ENCODE measurements around the gene SH2B2.

The SH2B2 gene

GRCh38 chr7:102291056-102291915 lies 4.6 kb downstream of the SH2B2 start:
- Histone ChIP-seq H3K27me3 (ENCODE audit: insufficient read depth, low read length, poor library complexity) (peaks cover 22% of the 10 kb centered on the region), H3K79me2 (ENCODE audit: insufficient read depth, low read length) (no peaks in the 10 kb centered on the region), H4K20me1 (ENCODE audit: insufficient read depth, low read length) (peaks cover 30% of the 10 kb centered on the region), H3K9ac (ENCODE audit: low read depth, low read length) (no peak overlapping the region), H3K4me1 (ENCODE audit: insufficient read depth, low read length) (peaks cover 28% of the 10 kb centered on the region), H3K9me3 (ENCODE audit: insufficient read depth, low read length, severe bottlenecking) (no peaks in the 10 kb centered on the region), H3K4me2 (ENCODE audit: insufficient read depth, low read length) (no peak overlapping the region), H3K4me3 (ENCODE audit: low read depth in 1 of 2, low read length in 2 of 2) (no peak overlapping the region), H3K27ac (ENCODE audit: low read length) (no peak overlapping the region), H2AFZ (ENCODE audit: low read depth, low read length) (no peak overlapping the region), H3K36me3 (ENCODE audit: insufficient read depth, low read length) (no peaks in the 10 kb centered on the region)
- DNase-seq: no peak
- no peak for ATAC-seq (ENCODE audit: insufficient read depth, low read depth)
- no peak for TF ChIP-seq CTCF (IDR thresholded peaks at IDR 0.05; ENCODE audit: borderline replicate concordance, extremely low read depth, low read length, poor library complexity, severe bottlenecking)
- no peak for TF ChIP-seq EZH2 (IDR thresholded peaks at IDR 0.05; ENCODE audit: borderline replicate concordance, low read depth, low read length, severe bottlenecking)

- H3K9me3 ChIP-seq (ENCODE audit: insufficient read depth, low read length, severe bottlenecking): no peaks in the 10 kb centered on the region
- H3K79me2 ChIP-seq (ENCODE audit: insufficient read depth, low read length): no peaks in the 10 kb centered on the region
- peaks cover 18% of the 10 kb centered on the region for H3K27me3 ChIP-seq (ENCODE audit: insufficient read depth, low read length, poor library complexity)
- no peak overlapping the region for H3K9ac ChIP-seq (ENCODE audit: low read depth, low read length)
- H3K27ac ChIP-seq (ENCODE audit: low read length): no peak overlapping the region
- DNase-seq (no peak), ATAC-seq (ENCODE audit: insufficient read depth, low read depth) (no peak)
- no peak overlapping the region for H3K4me3 ChIP-seq (ENCODE audit: low read depth in 1 of 2, low read length in 2 of 2)
- TF ChIP-seq CTCF (IDR thresholded peaks at IDR 0.05; ENCODE audit: borderline replicate concordance, extremely low read depth, low read length, poor library complexity, severe bottlenecking) (no peak), EZH2 (IDR thresholded peaks at IDR 0.05; ENCODE audit: borderline replicate concordance, low read depth, low read length, severe bottlenecking) (no peak)
- H3K36me3 ChIP-seq (ENCODE audit: insufficient read depth, low read length): no peaks in the 10 kb centered on the region
- no peak overlapping the region for H3K4me2 ChIP-seq (ENCODE audit: insufficient read depth, low read length)
- peaks cover 24% of the 10 kb centered on the region for H3K4me1 ChIP-seq (ENCODE audit: insufficient read depth, low read length)
- peaks cover 29% of the 10 kb centered on the region for H4K20me1 ChIP-seq (ENCODE audit: insufficient read depth, low read length)
- no peak overlapping the region for H2AFZ ChIP-seq (ENCODE audit: low read depth, low read length)
Observed at GRCh38 chr7:102291916-102292267, 5.2 kb downstream of the SH2B2 start.

GRCh38 chr7:102292813-102293798 lies 6.4 kb downstream of the SH2B2 start:
- DNase-seq: no peak
- ATAC-seq (ENCODE audit: insufficient read depth, low read depth): no peak
- H3K4me3 ChIP-seq (ENCODE audit: low read depth in 1 of 2, low read length in 2 of 2): no peak overlapping the region
- no peak overlapping the region for H3K4me2 ChIP-seq (ENCODE audit: insufficient read depth, low read length)
- H3K36me3 ChIP-seq (ENCODE audit: insufficient read depth, low read length): no peaks in the 10 kb centered on the region
- H3K27me3 ChIP-seq (ENCODE audit: insufficient read depth, low read length, poor library complexity): peaks cover 6% of the 10 kb centered on the region
- H3K79me2 ChIP-seq (ENCODE audit: insufficient read depth, low read length): no peaks in the 10 kb centered on the region
- no peak overlapping the region for H2AFZ ChIP-seq (ENCODE audit: low read depth, low read length)
- no peak overlapping the region for H3K9ac ChIP-seq (ENCODE audit: low read depth, low read length)
- H4K20me1 ChIP-seq (ENCODE audit: insufficient read depth, low read length): peaks cover 23% of the 10 kb centered on the region
- peaks cover 12% of the 10 kb centered on the region for H3K4me1 ChIP-seq (ENCODE audit: insufficient read depth, low read length)
- H3K27ac ChIP-seq (ENCODE audit: low read length): no peak overlapping the region
- H3K9me3 ChIP-seq (ENCODE audit: insufficient read depth, low read length, severe bottlenecking): no peaks in the 10 kb centered on the region
- TF ChIP-seq EZH2 (IDR thresholded peaks at IDR 0.05; ENCODE audit: borderline replicate concordance, low read depth, low read length, severe bottlenecking) (no peak), CTCF (IDR thresholded peaks at IDR 0.05; ENCODE audit: borderline replicate concordance, extremely low read depth, low read length, poor library complexity, severe bottlenecking) (no peak)

Data from DND-41 (cell line).